ENCODE results near the gene SREBF2. TPM values are rescaled to one million over a fixed set of nuclear protein-coding genes. Genes with fewer than 3 reads are reported as not detected.

The SREBF2 gene
- total RNA-seq: 206 TPM

DNA sequence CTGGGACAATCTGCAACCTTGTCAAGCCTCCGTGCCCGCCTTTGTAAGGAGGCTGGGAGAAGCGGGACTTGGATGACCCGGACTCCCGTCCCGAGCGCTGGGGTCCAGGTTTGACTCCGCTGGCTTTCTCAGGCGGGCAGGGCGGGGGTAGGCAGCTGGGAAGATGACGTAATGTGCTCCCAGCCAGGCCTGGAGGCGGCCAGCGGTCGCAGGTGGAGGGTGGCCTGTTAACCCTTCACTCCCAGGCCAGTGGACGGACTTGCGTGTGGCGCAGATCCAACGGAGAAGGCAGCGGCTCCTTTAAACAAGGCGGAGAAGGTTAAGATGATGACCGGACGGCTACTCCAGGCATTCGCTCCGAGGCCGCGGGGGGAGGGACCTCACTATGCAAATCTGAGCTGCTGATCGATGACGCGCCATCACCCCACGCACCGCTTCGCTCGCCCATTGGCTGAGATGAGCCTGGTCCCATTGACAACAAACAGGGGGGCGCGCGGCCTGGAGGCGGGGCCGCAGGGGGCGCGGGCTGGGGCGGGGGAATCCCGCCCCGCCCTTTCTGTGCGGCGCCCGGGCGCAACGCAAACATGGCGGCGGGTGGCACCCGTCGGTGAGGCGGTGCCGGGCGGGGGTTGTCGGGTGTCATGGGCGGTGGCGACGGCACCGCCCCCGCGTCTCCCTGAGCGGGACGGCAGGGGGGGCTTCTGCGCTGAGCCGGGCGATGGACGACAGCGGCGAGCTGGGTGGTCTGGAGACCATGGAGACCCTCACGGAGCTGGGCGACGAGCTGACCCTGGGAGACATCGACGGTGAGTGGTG lies at the start of gene SREBF2:
SREBF2 (plus strand) TSS at position 553 of the 816 bp plus-strand sequence; CDS start at position 719, 166 bp downstream.
- intact Hi-C loops (cut with DNase I): no loop called here
- peak; percentile 98 for ATAC-seq
- DNase-seq (ENCODE audit: low spot score): peak; percentile 100

DNA sequence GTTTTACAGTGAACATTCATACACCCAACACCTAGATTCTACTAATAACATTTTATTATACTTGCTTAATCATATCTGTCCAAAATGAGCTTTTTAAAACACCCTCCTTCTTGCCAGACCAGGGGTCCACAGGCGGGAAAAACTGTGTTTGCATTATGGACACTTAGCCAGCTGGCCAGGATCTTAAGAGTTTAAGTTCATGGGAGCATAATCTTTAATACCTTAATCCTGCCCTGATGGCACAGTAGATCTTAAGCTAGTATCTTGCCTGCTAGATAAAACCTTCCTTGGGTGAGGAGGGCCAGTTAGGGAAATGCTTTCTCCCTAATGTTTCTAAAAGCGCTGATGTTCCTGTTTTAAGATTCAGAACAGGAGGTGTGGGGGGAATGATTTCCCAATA lies 45.6 kb upstream of the SREBF2 start:
- intact Hi-C loops (cut with DNase I): no loop called here
- no peak for ATAC-seq
- no peak for DNase-seq (ENCODE audit: low spot score)

- no peak for ATAC-seq
- no peak for DNase-seq (ENCODE audit: low spot score)
- intact Hi-C loops (cut with DNase I): no loop called here
These were observed 39.0 kb upstream of the SREBF2 start for GRCh38 chr22:41793871-41794270.

GRCh38 chr22:41798736-41799135 lies 34.2 kb upstream of the SREBF2 start:
- intact Hi-C loops (cut with DNase I): no loop called here
- ATAC-seq: no peak
- DNase-seq (ENCODE audit: low spot score): no peak

- ATAC-seq: peak; percentile 75
- intact Hi-C loops (cut with DNase I): no loop called here
- DNase-seq (ENCODE audit: low spot score): peak; percentile 63
These were observed 33.2 kb upstream of the SREBF2 start for GRCh38 chr22:41799486-41800347.

- intact Hi-C loops (cut with DNase I): no loop called here
- ATAC-seq (peak; percentile 99), DNase-seq (ENCODE audit: low spot score) (peak; percentile 94)
These were observed 32.4 kb upstream of the SREBF2 start, which contains the start of gene CCDC134 for GRCh38 chr22:41800348-41801146. Gene CCDC134 (plus strand): TSS chr22:41800679. CDS start chr22:41808891, 8,212 bp downstream.

DNA sequence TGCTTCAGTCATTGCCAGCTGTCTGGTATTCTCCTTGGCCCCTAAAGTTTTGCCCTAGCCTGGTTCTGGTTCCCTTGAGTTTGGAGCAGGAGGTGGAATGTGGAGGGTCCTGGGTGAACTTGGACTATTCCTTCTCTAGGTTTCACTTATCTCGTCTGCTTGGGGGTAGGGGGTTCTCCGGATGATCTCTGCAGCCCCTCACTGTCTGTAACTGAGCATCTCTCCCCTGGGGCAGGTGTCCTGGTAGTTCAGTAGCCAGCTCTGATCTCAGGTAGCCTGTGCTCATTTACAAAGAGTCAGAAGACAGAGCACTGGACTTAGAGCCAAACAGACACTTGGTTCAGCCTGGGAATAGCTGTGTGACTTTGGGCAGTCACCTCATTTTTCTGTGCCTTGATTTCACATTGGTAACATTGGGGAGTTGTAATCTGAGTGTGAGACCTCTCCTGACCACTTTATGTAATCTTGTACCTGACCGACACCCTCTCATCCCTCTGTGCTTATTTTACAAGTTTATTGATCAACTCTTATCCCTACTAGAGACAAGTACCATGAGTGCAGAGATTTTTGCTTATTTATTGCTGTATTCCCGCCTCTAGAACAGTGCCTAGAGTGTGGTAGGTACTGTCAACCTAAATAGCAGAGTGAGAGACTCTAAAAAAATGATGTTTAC lies 31.6 kb upstream of the SREBF2 start:
- intact Hi-C loops (cut with DNase I): no loop called here
- ATAC-seq (no peak), DNase-seq (ENCODE audit: low spot score) (no peak)

DNA sequence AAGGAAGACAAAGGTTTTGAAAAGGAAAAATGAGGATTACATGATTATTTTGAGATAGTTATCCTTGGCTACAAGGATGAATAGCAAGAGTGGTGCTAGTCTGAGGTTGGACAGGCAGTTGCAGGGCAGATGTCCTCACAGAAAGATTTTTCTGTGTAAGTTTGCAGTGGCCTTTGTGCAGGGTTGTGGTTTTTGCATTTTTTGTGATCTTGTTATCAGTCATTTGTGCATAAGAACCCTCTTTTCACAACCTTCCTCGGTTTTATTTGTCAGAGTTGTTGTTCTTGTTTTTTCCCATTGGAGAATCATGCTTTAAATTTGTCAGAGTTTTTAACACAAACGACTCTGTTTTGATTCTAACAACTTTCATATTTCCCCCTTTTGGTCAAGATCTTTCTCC lies 31.0 kb upstream of the SREBF2 start:
- ATAC-seq (no peak), DNase-seq (ENCODE audit: low spot score) (no peak)
- intact Hi-C loops (cut with DNase I): no loop called here

DNA sequence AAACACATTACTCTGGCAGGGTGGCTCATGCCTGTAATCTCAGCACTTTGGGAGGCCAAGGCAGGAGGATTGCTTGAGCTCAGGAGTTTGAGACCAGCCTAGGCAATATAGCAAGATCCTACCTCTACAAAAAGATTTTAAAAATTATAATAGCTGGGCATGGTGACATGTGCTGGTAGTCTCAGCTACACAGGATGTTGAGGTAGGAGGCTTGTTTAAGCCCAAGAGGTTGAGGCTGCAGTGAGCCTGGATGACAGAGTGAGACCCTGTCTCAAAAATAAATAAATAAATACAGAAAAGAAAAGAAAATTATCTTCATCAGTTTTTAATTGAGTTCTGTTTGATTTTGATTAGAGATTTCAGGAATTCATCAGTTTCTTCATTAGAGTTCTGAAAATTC lies 27.3 kb upstream of the SREBF2 start:
- ATAC-seq (no peak), DNase-seq (ENCODE audit: low spot score) (no peak)
- intact Hi-C loops (cut with DNase I): no loop called here

DNA sequence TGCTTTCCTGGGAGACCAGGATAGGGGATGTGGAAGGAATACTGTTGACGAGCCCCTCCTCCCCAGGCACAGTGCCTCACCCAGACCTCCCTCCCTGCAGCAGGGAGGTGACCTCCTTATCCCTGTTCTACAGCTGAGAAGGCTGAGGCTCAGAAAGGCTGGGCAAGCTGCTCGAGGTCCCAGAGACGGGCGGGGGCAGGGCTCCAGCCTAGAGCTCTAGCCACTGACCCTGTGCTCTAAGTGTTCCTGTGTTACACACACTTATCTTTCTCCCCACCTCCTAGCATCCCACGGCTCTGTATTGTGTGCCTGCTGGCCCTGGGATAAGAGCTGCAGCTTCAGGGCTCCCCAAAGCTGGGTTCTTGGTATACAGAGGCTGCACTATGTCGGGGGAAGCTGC lies 24.5 kb upstream of the SREBF2 start:
- ATAC-seq (no peak), DNase-seq (ENCODE audit: low spot score) (no peak)
- intact Hi-C loops (cut with DNase I): no loop called here

DNA sequence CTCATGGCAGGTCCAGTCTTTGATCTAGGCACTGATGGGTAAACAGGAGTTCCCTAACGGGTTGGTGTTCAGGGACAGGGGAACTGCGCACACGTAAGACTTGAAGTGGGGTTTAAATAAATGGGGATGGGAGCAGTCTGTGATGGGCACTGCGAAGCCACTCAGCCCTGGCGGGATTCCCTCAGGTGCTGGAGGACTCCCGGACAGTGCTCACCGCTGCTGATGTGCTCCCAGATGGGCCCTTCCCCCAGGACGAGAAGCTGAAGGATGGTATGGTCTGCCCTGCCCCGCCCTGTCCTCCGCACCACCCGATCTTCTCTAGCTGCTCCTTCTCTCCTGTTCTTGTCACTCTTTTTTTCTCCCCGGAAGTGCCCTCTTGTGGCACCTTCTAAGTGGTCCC lies 22.9 kb upstream of the SREBF2 start:
- ATAC-seq (no peak), DNase-seq (ENCODE audit: low spot score) (no peak)
- intact Hi-C loops (cut with DNase I): no loop called here

DNA sequence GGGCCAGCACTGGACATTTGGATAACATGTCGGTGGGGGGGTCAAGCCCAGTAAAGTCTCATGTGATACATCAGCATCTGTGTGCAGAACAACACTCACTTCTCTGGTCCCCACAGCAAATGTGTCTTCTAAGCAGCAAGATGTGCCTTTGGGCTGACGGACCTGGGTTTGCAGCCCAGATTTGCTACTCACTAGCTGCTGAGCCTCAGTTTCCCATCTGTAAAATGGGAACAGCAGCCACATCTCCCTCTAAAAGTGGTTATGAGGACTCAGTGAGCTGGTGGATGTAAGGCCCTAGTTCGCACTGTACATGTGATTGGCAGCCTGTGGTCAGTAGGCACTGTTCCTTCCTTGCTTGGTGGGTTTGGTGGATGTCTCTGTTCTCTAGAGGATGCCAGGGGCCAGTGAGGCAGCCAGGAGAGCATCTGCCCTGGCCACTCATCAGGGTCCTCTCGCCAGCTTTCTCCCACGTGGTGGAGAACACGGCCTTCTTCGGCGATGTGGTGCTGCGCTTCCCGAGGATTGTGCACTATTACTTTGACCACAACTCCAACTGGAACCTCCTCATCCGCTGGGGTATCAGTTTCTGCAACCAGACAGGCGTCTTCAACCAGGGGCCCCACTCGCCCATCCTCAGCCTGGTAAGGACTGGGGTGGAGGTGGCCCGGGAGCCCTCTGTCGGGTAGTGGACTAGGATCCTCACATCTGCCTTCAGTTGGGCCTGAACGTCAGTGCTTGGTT lies 19.9 kb upstream of the SREBF2 start:
- DNase-seq (ENCODE audit: low spot score) (no peak), ATAC-seq (no peak)
- intact Hi-C loops (cut with DNase I): no loop called here

- intact Hi-C loops (cut with DNase I): no loop called here
- no peak for ATAC-seq
- DNase-seq (ENCODE audit: low spot score): no peak
These were observed 19.0 kb upstream of the SREBF2 start for GRCh38 chr22:41813726-41814410.

- ATAC-seq: no peak
- DNase-seq (ENCODE audit: low spot score): no peak
- intact Hi-C loops (cut with DNase I): no loop called here
These were observed 17.2 kb upstream of the SREBF2 start for GRCh38 chr22:41815716-41816115.

DNA sequence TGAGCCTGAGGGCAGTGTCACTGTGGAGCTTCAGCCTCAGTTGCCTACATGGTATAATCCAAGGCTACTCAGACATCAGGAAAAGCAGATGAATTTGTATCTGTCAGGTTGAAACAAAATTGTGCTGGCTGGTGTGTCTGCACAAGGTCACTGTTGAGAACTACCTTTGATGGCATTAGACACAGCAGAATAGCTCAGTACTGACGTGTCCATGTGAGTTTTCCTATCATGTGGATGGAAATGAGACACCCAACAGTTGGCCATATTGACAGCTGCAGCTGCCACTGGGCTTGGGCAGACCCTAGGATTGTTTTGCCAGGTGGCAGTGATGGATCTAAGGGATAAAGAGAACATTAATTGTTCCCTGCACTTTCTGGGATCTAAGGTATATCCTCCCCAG lies 16.7 kb upstream of the SREBF2 start:
- intact Hi-C loops (cut with DNase I): no loop called here
- DNase-seq (ENCODE audit: low spot score) (no peak), ATAC-seq (no peak)

- no peak for DNase-seq (ENCODE audit: low spot score)
- intact Hi-C loops (cut with DNase I): no loop called here
These were observed 16.0 kb upstream of the SREBF2 start for GRCh38 chr22:41816871-41817270.

DNA sequence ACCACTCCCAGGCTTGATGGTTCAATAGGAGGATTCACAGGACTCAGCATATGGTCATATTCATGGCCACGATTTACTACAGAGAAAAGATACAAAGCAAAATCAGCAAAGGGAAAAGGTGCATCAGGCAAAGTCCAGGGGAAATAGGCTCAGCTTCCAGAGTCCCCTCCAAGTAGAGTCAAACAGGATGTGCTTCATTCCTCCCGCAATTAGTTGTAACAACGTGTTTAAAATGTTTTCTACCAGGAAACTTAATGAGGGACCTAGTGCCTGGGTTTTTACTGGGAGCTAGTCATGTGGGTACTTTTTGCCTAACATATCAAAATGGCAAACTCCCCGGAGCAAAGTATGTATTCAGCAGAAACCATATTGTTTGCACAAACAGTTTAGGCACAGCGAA lies 14.9 kb upstream of the SREBF2 start:
- no peak for DNase-seq (ENCODE audit: low spot score)
- intact Hi-C loops (cut with DNase I): loop anchor here (2.0 kb wide), 1 partner anchor 123 kb away; no protein-coding TSS in a partner anchor
- no peak for ATAC-seq

More at GRCh38 chr22:41816871-41817270, 16.0 kb upstream of the SREBF2 start:
- no peak for ATAC-seq

Data from sciatic nerve (tissue), 2 donors.